SU-DHL-6 (cell line): ENCODE measurements around the gene CMTM6.

ENCODE experiments used
- H2AFZ ChIP-seq: fragments of 200-600 bp; sonication (generic); 2 replicates; pipeline ENCODE4 v1.6.1; 2014; ENCODE audit warnings: low read depth, mild to moderate bottlenecking, moderate library complexity, mixed read lengths, antibody characterized with exemption, low read length; ENCODE audit not compliant: severe bottlenecking
- H3F3A ChIP-seq: fragments of 200-600 bp; shearing (Covaris generic); 2 replicates; pipeline ENCODE4 v1.6.0; 2016; ENCODE audit warnings: antibody characterized with exemption, mild to moderate bottlenecking; ENCODE audit not compliant: insufficient read depth
- H3K27ac ChIP-seq: fragments of 200-600 bp; sonication (generic); 2 replicates; pipeline ENCODE4 v1.5.1; 2016; ENCODE audit warnings: low read depth, mild to moderate bottlenecking, low read length, moderate library complexity, mixed read lengths
- H3K27me3 ChIP-seq: fragments of 200-600 bp; sonication (generic), shearing (Covaris generic); 2 replicates; pipeline ENCODE4 v1.6.0; 2014; ENCODE audit warnings: mild to moderate bottlenecking, low read length
- H3K36me3 ChIP-seq: fragments of 200-600 bp; sonication (generic); 2 replicates; pipeline ENCODE4 v1.6.1; 2014; ENCODE audit warnings: mild to moderate bottlenecking, low read length, mixed read lengths
- H3K4me2 ChIP-seq: fragments of 300-600, 200-600 bp; shearing (Covaris generic), sonication (generic); 2 replicates; pipeline ENCODE4 v1.6.0; 2014; ENCODE audit warnings: low read length, low read depth, mild to moderate bottlenecking; ENCODE audit not compliant: poor library complexity, severe bottlenecking
- H3K4me3 ChIP-seq: fragments of 200-600 bp; sonication (generic); 2 replicates; pipeline ENCODE4 v1.5.1; 2014; ENCODE audit warnings: antibody characterized with exemption, low read length, mild to moderate bottlenecking, mixed read lengths; ENCODE audit not compliant: insufficient read depth, poor library complexity, severe bottlenecking
- H3K79me2 ChIP-seq: fragments of 200-600 bp; sonication (generic); 2 replicates; pipeline ENCODE4 v1.6.1; 2014; ENCODE audit warnings: mild to moderate bottlenecking, low read length, moderate library complexity; ENCODE audit not compliant: insufficient read depth
- H3K9ac ChIP-seq: fragments of 200-600 bp; sonication (generic); 2 replicates; pipeline ENCODE4 v1.7.0; 2014; ENCODE audit warnings: mild to moderate bottlenecking, low read length
- H3K9me2 ChIP-seq: fragments of 200-600 bp; sonication (generic); replicated peaks from 2 replicates; pipeline ENCODE4 v1.6.1; 2014; ENCODE audit warnings: low read length; ENCODE audit not compliant: insufficient read depth
- H3K9me3 ChIP-seq: fragments of 200-600 bp; sonication (generic); 2 replicates; pipeline ENCODE4 v1.6.1; 2014; ENCODE audit warnings: low read length, mixed read lengths; ENCODE audit not compliant: insufficient read depth
- H4K20me1 ChIP-seq: fragments of 200-600 bp; sonication (generic); 2 replicates; pipeline ENCODE4 v1.6.1; 2014; ENCODE audit warnings: low read depth, mild to moderate bottlenecking, antibody characterized with exemption, low read length, moderate library complexity, mixed read lengths
- CTCF ChIP-seq: fragments of 200-600 bp; sonication (generic); IDR thresholded peaks from one replicate; pipeline ENCODE4 v1.5.1; 2017; ENCODE audit warnings: antibody characterized with exemption, mild to moderate bottlenecking, low read length, moderate library complexity; ENCODE audit not compliant: insufficient read depth, poor library complexity, severe bottlenecking
- EZH2phosphoT487 ChIP-seq: fragments of 200-600 bp; sonication (generic), shearing (Covaris generic); conservative IDR thresholded peaks from 2 replicates; pipeline ENCODE4 v1.6.1; 2018; ENCODE audit warnings: mild to moderate bottlenecking, antibody characterized with exemption, low read length, moderate library complexity, mixed read lengths

The CMTM6 gene

GRCh38 chr3:32455609-32456428 lies 46.8 kb downstream of the CMTM6 start:
- TF ChIP-seq EZH2phosphoT487 (no peak), CTCF (no peak)
- Histone ChIP-seq H4K20me1 (no peaks in the 10 kb centered on the region), H3K27ac (no peak overlapping the region), H3K79me2 (no peaks in the 10 kb centered on the region), H3K4me3 (no peak overlapping the region), H3K9me2 (no peaks in the 10 kb centered on the region), H3K4me2 (no peak overlapping the region), H2AFZ (no peak overlapping the region), H3F3A (no peaks in the 10 kb centered on the region), H3K27me3 (no peaks in the 10 kb centered on the region), H3K9me3 (no peaks in the 10 kb centered on the region), H3K9ac (no peak overlapping the region), H3K36me3 (no peaks in the 10 kb centered on the region)

- TF ChIP-seq CTCF (no peak), EZH2phosphoT487 (no peak)
- Histone ChIP-seq H3K9me2 (no peaks in the 10 kb centered on the region), H4K20me1 (no peaks in the 10 kb centered on the region), H3K27me3 (no peaks in the 10 kb centered on the region), H3K9ac (no peak overlapping the region), H3K4me3 (no peak overlapping the region), H3K36me3 (no peaks in the 10 kb centered on the region), H3K79me2 (no peaks in the 10 kb centered on the region), H3K9me3 (no peaks in the 10 kb centered on the region), H3F3A (no peaks in the 10 kb centered on the region), H3K27ac (no peak overlapping the region), H3K4me2 (no peak overlapping the region), H2AFZ (no peak overlapping the region)
Observed at GRCh38 chr3:32454731-32455608, 47.7 kb downstream of the CMTM6 start.

GRCh38 chr3:32454111-32454510 lies 48.5 kb downstream of the CMTM6 start:
- Histone ChIP-seq H3K9ac (no peak overlapping the region), H3K27me3 (no peaks in the 10 kb centered on the region), H3K4me3 (no peak overlapping the region), H3K9me2 (no peaks in the 10 kb centered on the region), H2AFZ (no peak overlapping the region), H3K79me2 (no peaks in the 10 kb centered on the region), H3K36me3 (no peaks in the 10 kb centered on the region), H4K20me1 (no peaks in the 10 kb centered on the region), H3F3A (no peaks in the 10 kb centered on the region), H3K9me3 (no peaks in the 10 kb centered on the region), H3K4me2 (no peak overlapping the region), H3K27ac (no peak overlapping the region)
- TF ChIP-seq CTCF (no peak), EZH2phosphoT487 (no peak)
